Ovary (tissue), 3 donors: ENCODE measurements around the gene KCNN4.

Experiments used
- CTCF ChIP-seq, 3 donors: fragments of 450-650 bp in 2 of 3; fragments of 200-600 bp in 1 of 3; IDR thresholded peaks; one replicate each; pipeline versions ENCODE4 v1.5.1 to v1.8.0; 2016 to 2022; ENCODE audit warnings: antibody characterized with exemption in 3 of 3, mild to moderate bottlenecking in 1 of 3
- EP300 ChIP-seq: sonication (generic); formaldehyde crosslinking; IDR thresholded peaks from one replicate; pipeline ENCODE4 v1.6.1; 2017; ENCODE audit warnings: antibody characterized with exemption
- POLR2A ChIP-seq: fragments of 450-650 bp; IDR thresholded peaks from one replicate; pipeline ENCODE4 v1.6.1; 2017; ENCODE audit warnings: antibody characterized with exemption, mild to moderate bottlenecking, moderate library complexity
- donor health status: DM: no; HTN: no; CAD: no.

DNA sequence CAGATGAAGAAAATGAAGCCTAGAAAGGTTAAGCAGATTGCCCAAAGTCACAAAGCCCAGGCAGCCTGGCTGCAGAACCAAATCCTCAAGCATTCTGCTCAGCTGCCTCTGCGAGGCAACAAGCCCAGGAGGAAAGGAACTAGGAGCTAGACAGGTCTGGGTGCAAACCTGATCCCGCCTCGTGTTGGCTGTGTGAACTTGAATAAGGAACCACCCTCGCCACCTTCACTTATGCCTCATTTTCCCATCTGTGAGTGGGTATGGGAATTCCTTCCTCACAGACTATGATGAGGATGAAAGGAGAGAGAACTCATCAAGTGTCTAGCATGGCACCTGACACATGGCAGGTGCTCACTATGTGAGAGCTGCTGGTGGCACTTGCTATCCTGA is 32.6 kb downstream of the KCNN4 start:
- TF ChIP-seq CTCF (IDR thresholded peaks at IDR 0.05) (no peak), POLR2A (no peak), EP300 (no peak)
